Lower leg skin (tissue), 3 donors: ENCODE results near the gene PACSIN2.

Experiments used
- CTCF ChIP-seq, 3 donors: fragments of 450-650 bp; IDR thresholded peaks; one replicate each; pipeline ENCODE4 v1.5.1; 2016; ENCODE audit warnings: antibody characterized with exemption in 3 of 3, mild to moderate bottlenecking in 3 of 3, moderate library complexity in 2 of 3
- POLR2A ChIP-seq, 2 donors: fragments of 450-650 bp; IDR thresholded peaks; one replicate each; pipeline ENCODE4 v1.6.1; 2016 to 2017; ENCODE audit warnings: antibody characterized with exemption in 2 of 2, mild to moderate bottlenecking in 1 of 2, moderate library complexity in 1 of 2

- TF ChIP-seq CTCF (IDR thresholded peaks at IDR 0.05) (no peak), POLR2A (IDR thresholded peaks at IDR 0.05) (no peak)
Measured at GRCh38 chr22:42933485-42934091, 81.4 kb downstream of the PACSIN2 start.
